ENCODE measurements around the gene ZBTB5.

DNA sequence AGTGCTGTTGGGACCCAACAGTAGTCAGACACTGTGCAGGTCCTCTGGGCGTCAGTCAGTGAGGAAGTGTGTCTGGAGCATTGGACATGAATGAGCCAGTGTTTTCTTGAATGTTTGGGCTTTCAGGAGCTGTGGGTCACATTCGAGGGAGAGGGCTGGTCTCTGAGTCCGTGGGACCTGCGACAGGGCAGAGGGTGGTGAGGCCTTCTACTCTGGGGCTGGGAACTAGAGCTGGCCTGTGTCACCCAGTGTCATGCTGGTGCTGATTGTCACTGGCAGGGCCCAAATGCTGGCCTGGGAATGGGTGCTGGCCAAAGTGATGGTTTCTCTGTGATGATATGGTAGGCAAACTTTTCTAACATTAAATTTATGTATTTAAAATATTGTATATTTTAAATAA, 30.8 kb upstream of the ZBTB5 start:
- TF ChIP-seq CTBP1 (IDR thresholded peaks at IDR 0.05; ENCODE audit: borderline replicate concordance): no peak
- TF ChIP-seq ARNT (IDR thresholded peaks at IDR 0.05): no peak
- no peak for TF ChIP-seq PKNOX1 (IDR thresholded peaks at IDR 0.05)
